ENCODE measurements around the gene OBSCN. TPM values are rescaled to one million over a fixed set of nuclear protein-coding genes. Genes with fewer than 3 reads are reported as not detected.

OBSCN gene
- total and polyA plus RNA-seq, 2 of the 4 experiments (the other 2 are of a cell fraction): 4.1 to 9.5 TPM

DNA sequence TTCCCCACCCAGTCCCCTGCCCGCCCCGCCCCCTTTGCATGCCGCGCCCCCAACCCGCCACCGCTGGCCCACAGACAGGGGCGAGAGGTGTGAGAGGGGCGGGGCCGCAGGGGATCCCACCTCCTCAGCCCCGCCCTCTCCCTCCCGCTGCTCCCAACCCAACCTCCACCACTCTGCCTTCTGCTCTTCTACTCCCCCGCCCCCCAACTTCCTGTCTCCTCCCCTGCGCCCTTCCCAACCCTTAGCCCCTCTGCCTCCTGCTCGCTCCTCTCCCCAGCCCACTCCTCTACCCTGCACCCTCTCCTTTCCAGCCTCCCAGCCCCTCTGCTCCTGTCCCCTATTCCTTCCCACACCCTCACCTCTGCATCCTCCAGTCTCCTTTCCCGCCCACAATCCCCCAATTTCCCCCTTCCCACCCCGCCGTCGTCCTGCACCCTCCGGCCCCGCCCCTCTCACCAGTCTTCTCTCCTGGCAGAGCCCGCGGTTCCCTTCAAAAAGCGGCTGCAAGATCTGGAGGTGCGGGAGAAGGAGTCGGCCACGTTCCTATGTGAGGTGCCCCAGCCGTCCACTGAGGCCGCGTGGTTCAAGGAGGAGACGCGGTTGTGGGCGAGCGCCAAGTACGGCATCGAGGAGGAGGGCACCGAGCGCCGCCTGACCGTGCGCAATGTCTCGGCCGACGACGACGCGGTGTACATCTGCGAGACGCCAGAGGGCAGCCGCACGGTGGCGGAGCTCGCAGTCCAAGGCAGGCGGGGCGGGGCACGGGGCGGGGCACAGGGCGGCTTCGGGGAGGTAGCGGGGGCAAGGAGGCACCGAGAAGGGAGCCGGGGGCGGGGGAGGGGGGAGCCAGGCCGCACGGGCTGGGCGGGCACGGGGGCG, 5.4 kb downstream of the OBSCN start:
- peak overlapping the region; percentile 92 for H3K4me3 ChIP-seq (ENCODE audit: insufficient read depth, low read depth, low read length)
- peak overlapping the region; percentile 99 for H2AFZ ChIP-seq (replicated peaks; ENCODE audit: low read length, poor library complexity)
- H4K91ac ChIP-seq (ENCODE audit: insufficient read depth, low read depth, low read length): peak overlapping the region; percentile 95
- H2AK5ac ChIP-seq (ENCODE audit: low read depth, low read length): peak overlapping the region; percentile 99
- ChIA-PET CTCF (interaction anchor here (0.7 kb wide), 1 partner anchor 190 kb away, joined by 3 read pairs; no protein-coding TSS in a partner anchor), POLR2A (ENCODE audit: unreplicated experiment) (no interaction called here)
- 1% methylated on average over 27 of the region's 67 CpGs; no CpG with 5 or more reads in 1 of the 2 experiments for WGBS, 2 experiments (ENCODE audit: extremely low coverage in 2 of 2, insufficient read length in 1 of 2)
- peak; percentile 96 for ATAC-seq (ENCODE audit: low read depth)
- peak overlapping the region; percentile 91; the same call in 2 of the 3 replicates for H2BK15ac ChIP-seq (ENCODE audit: low read depth, low read length)
- H2BK5ac ChIP-seq (ENCODE audit: low read depth, low read length, poor library complexity, severe bottlenecking): peak overlapping the region; percentile 71
- no peaks in the 10 kb centered on the region for H3K9me3 ChIP-seq (ENCODE audit: control insufficient read depth, insufficient read depth, low read length)
- H3K18ac ChIP-seq (ENCODE audit: low read depth, low read length): peak overlapping the region; percentile 96
- peak overlapping the region; percentile 93 for H3K27ac ChIP-seq (ENCODE audit: insufficient read depth, low read length)
- peaks cover 0 to 13% of the 10 kb centered on the region in 2 experiments; a peak in 2 of 4 replicates for H3K79me1 ChIP-seq (ENCODE audit: low read depth in 1 of 2, low read length in 2 of 2)
- peak overlapping the region; percentile 98 for H2AK9ac ChIP-seq (replicated peaks; ENCODE audit: low read depth, low read length, poor library complexity)
- dilution Hi-C loops (cut with HindIII; ENCODE audit: low sequenced_read_pairs, unreplicated experiment) (no loop called here), in situ Hi-C loops (cut with MboI; ENCODE audit: low sequenced_read_pairs) (no loop called here), intact Hi-C loops (cut with micrococcal nuclease) (loop anchor here (1.0 to 5.0 kb wide), 4 partner anchors 53 to 244 kb away; partner anchors contain the start of gene TRIM11)
- H4K20me1 ChIP-seq (ENCODE audit: insufficient read depth, low read length): peaks cover 5% of the 10 kb centered on the region; the same call in 1 of the 2 replicates
- H3K27me3 ChIP-seq (ENCODE audit: control insufficient read depth, insufficient read depth, low read length): no peaks in the 10 kb centered on the region; the same call in 1 of the 2 replicates
- H3K36me3 ChIP-seq (ENCODE audit: control insufficient read depth, insufficient read depth, low read length): peaks cover 14% of the 10 kb centered on the region; the same call in 1 of the 2 replicates
- H2BK120ac ChIP-seq (ENCODE audit: low read depth, low read length): peak overlapping the region; percentile 72
- peak overlapping the region; percentile 92 for H3K14ac ChIP-seq (replicated peaks; ENCODE audit: low read depth, low read length)
- peak overlapping the region; percentile 98 for H3K4ac ChIP-seq (ENCODE audit: low read depth, low read length)
- peak overlapping the region; percentile 96 for H3K9ac ChIP-seq (ENCODE audit: low read depth, low read length)
- peaks cover 4% of the 10 kb centered on the region; the same call in 1 of the 2 replicates for H3K9me1 ChIP-seq (ENCODE audit: insufficient read depth, low read length)
- peak overlapping the region; percentile 91 for H4K5ac ChIP-seq (ENCODE audit: low read depth, low read length)
- peaks cover 10% of the 10 kb centered on the region; the same call in 1 of the 2 replicates for H3K4me1 ChIP-seq (ENCODE audit: control insufficient read depth, insufficient read depth, low read length)
- peak overlapping the region; percentile 92 for H3K23ac ChIP-seq (ENCODE audit: low read depth, low read length)
- TSS peak; percentile 94 for BruUV-seq (replicated peaks)
- H3K4me2 ChIP-seq (ENCODE audit: low read depth, low read length): peak overlapping the region; percentile 99
- no peak overlapping the region for H2BK20ac ChIP-seq (ENCODE audit: low read depth, low read length)
- H4K8ac ChIP-seq (ENCODE audit: low read depth in 2 of 2, low read length in 2 of 2): peak overlapping the region; percentile 90 to 92; a peak in 3 of 4 replicates
- DNase-seq: peak; percentile 78
- H3K56ac ChIP-seq (ENCODE audit: extremely low read depth, insufficient read depth, low read length): peak overlapping the region; percentile 51; the same call in 1 of the 2 replicates
- peak; percentile 87; the same call in 1 of the 2 replicates for TF ChIP-seq MAZ (IDR thresholded peaks at IDR 0.05; ENCODE audit: borderline replicate concordance, low read depth, low read length)
- no peak for TF ChIP-seq FOS (IDR thresholded peaks at IDR 0.05; ENCODE audit: low read depth, low read length)
- no peak for TF ChIP-seq ELK1 (IDR thresholded peaks at IDR 0.05; ENCODE audit: borderline replicate concordance, low read depth, low read length)
- TF ChIP-seq CTCF (conservative IDR thresholded peaks at IDR 0.05; ENCODE audit: low read depth, low read length): peak; percentile 74
- peak; percentile 71 for TF ChIP-seq SMC3 (IDR thresholded peaks at IDR 0.05; ENCODE audit: low read depth, low read length)
- no peak for TF ChIP-seq RCOR1 (IDR thresholded peaks at IDR 0.05; ENCODE audit: insufficient replicate concordance, low read length)
- TF ChIP-seq CHD1 (IDR thresholded peaks at IDR 0.05; ENCODE audit: low read depth, low read length): no peak
- 0 out of 2 replicates have a peak, but pooled peaks have one; percentile 7 for TF ChIP-seq CEBPB (IDR thresholded peaks at IDR 0.05; ENCODE audit: low read depth, low read length)
- peak; percentile 49; the same call in 1 of the 2 replicates for TF ChIP-seq BHLHE40 (IDR thresholded peaks at IDR 0.05; ENCODE audit: low read depth, low read length)
- no peak for TF ChIP-seq RFX5 (IDR thresholded peaks at IDR 0.05; ENCODE audit: low read depth, low read length)
- TF ChIP-seq, protein P1, sequence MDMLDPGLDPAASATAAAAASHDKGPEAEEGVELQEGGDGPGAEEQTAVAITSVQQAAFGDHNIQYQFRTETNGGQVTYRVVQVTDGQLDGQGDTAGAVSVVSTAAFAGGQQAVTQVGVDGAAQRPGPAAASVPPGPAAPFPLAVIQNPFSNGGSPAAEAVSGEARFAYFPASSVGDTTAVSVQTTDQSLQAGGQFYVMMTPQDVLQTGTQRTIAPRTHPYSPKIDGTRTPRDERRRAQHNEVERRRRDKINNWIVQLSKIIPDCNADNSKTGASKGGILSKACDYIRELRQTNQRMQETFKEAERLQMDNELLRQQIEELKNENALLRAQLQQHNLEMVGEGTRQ (IDR thresholded peaks at IDR 0.05; ENCODE audit: low read depth, low read length): peak; percentile 40; the same call in 1 of the 2 replicates
